GM13977 (cell line): ENCODE data around the gene RNF182.

Source experiments
- DNase-seq: peaks from one replicate; pipeline ENCODE4 v3.0.0; 2012; ENCODE audit warnings: low spot score
- in situ Hi-C: fragments of 300-500 bp; cut with MboI; formaldehyde crosslinking; loops from one replicate; pipeline ENCODE4 v1.12.0; 2022; ENCODE audit warnings: low sequenced_read_pairs, low pct_unique_long_range_greater_than_20kb, mixed read lengths, inconsistent platforms; ENCODE audit not compliant: unreplicated experiment
- TF ChIP-seq, protein P1 (sequence below): IDR thresholded peaks from 2 replicates; pipeline ENCODE4 v1.5.1; 2012; ENCODE audit warnings: mild to moderate bottlenecking, control low read depth; ENCODE audit not compliant: insufficient read depth; ENCODE audit errors: extremely low read depth, missing control alignments

The RNF182 gene

DNA sequence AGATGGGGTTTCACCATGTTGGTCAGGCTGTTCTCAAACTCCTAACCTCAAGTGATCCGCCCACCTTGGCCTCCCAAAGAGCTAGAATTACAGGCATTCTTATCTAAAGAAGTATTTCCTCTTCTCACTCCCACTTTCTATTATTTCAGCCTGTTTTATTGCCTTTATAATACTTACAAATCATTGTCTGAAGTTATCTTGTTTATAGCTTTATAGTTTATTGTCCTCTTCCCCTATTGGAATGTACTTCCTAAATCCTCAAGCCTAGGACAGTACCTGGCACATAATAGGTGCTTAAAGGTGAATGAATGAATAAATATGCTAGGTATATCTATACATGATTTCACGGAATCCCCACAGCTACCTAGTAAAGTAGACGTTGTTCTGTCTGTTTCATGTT, 37.8 kb upstream of the RNF182 start:
- in situ Hi-C loops = no loop called here
- DNase-seq = no peak
- TF ChIP-seq, protein P1, sequence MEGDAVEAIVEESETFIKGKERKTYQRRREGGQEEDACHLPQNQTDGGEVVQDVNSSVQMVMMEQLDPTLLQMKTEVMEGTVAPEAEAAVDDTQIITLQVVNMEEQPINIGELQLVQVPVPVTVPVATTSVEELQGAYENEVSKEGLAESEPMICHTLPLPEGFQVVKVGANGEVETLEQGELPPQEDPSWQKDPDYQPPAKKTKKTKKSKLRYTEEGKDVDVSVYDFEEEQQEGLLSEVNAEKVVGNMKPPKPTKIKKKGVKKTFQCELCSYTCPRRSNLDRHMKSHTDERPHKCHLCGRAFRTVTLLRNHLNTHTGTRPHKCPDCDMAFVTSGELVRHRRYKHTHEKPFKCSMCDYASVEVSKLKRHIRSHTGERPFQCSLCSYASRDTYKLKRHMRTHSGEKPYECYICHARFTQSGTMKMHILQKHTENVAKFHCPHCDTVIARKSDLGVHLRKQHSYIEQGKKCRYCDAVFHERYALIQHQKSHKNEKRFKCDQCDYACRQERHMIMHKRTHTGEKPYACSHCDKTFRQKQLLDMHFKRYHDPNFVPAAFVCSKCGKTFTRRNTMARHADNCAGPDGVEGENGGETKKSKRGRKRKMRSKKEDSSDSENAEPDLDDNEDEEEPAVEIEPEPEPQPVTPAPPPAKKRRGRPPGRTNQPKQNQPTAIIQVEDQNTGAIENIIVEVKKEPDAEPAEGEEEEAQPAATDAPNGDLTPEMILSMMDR = no peak

GRCh38 chr6:13892017-13892645, 32.6 kb upstream of the RNF182 start:
- TF ChIP-seq, protein P1 = no peak
- in situ Hi-C loops = no loop called here
- no peak for DNase-seq

DNA sequence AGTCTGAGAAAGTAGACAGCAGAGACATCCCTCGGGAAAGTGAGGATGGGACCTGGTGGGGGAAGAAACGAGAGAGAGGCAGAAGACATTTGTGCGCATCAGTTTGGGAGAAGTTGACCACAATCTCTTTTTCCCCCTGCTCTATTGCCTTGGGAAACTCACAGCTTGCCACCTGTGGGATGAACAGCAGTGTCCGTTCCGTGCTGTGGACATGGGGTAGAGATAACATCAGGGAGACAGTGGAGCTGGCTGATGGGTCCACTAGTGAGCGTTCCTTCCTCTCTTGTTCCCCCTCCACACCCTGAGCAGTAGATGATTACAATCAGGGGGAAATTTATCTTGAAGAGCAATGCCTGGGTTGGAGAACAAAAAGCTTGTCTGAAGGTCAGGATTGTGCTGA, 21.8 kb upstream of the RNF182 start:
- in situ Hi-C loops = loop anchor here (10.0 kb wide), 1 partner anchor 242 kb away; no protein-coding TSS in a partner anchor

DNA sequence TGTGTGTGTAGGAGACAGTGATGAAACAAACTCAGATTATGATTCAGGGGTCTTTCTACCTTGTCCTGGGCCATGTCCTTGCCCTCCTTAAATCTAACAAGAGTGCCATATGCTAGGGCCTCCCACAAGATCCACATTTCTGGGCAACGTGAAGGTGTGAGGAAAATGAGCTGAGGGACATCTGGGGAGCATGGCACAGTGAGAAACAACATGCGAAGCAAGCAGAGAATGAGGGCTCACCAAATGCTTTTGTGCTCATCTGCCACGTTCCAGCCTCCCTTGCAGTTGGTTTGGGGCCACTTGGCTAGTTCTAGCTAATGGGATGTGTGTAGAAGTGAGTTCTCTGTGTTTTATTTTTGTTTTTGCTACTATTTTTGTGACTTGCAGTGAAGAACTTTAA, 21.4 kb upstream of the RNF182 start:
- no peak for DNase-seq
- TF ChIP-seq, protein P1 = no peak
- in situ Hi-C loops = loop anchor here (10.0 kb wide), 1 partner anchor 241 kb away; no protein-coding TSS in a partner anchor

More for the DNA sequence above, 21.8 kb upstream of the RNF182 start:
- DNase-seq = no peak
- TF ChIP-seq, protein P1 = no peak

DNA sequence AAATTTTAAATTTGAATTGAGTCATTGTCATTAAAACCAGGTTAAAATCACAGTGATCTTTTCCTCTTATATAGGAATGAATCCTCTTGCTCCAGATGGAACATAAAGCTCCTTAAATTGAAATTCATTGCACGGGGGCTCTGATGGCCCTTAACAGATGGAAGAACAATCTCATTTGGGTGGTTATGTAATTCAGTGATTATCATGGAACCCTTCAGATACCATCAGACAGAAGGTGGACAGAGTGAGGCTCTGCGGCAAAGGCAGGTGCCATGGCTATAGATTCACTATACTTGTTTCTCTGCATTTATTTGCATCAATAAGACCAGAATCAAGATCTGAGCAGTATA, 17.8 kb upstream of the RNF182 start:
- in situ Hi-C loops = loop anchor here (10.0 kb wide), 1 partner anchor 238 kb away; no protein-coding TSS in a partner anchor
- DNase-seq = no peak

GRCh38 chr6:13907614-13908215, 17.0 kb upstream of the RNF182 start:
- DNase-seq = no peak
- in situ Hi-C loops = loop anchor here (10.0 kb wide), 1 partner anchor 237 kb away; no protein-coding TSS in a partner anchor
- TF ChIP-seq, protein P1 = no peak

More for the DNA sequence above, 17.8 kb upstream of the RNF182 start:
- TF ChIP-seq, protein P1 = no peak
